HG02642 (cell line): ENCODE measurements around the gene QSOX2.
"Not testable (repeated sequence)": the region's sequence is repeated elsewhere in the genome, so short reads cannot be mapped to it uniquely, and the experiment has no call there.

Experiments
- ATAC-seq: cut with Tn5 transposase; IDR thresholded peaks from one replicate; pipeline ENCODE4 v1.9.1; 2021; ENCODE audit warnings: mild to moderate bottlenecking; ENCODE audit not compliant: unreplicated experiment, poor library complexity

QSOX2 gene

DNA sequence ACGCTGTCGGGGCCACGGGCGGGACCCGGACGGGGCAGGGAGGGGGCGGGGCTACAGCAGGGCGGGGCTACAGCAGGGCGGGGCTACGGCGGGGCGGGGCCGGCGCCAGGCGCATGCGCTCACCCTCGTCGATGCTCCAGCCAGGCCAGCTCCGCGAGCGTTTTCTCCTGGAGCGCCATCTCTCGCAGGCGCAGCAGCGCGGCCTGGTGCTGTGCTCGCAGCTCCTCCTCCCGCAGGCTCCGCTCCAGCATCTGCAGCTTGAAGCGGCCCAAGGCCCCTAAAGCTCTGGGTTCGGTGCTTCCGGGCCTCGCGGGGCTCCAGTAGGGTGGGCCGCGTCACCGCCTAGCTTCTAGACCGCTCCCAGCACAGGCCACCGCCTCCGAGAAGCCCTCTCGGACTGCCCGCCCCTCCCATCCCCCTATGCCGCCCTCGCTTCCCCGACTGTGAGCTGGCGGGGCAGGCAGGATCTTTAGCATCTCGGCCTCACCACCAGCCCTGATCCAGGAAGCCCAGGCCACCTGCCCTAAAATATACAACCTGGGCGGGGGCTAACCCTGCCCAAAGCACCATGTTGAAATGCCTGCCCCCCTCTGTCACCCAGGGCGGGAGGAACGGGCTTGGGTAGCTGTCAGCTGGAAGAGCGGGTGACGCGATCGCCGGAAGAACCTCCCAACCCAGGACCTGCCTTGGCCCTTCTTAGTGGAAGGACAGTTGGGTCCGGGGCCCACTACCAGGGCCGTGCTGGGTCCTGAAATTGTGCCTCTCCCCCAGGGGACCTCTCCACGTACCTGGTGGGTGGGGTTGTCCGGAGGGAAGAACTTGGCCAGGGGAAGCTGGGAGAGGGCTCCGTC is 21.9 kb upstream of the QSOX2 start:
- peak; percentile 76 for ATAC-seq

DNA sequence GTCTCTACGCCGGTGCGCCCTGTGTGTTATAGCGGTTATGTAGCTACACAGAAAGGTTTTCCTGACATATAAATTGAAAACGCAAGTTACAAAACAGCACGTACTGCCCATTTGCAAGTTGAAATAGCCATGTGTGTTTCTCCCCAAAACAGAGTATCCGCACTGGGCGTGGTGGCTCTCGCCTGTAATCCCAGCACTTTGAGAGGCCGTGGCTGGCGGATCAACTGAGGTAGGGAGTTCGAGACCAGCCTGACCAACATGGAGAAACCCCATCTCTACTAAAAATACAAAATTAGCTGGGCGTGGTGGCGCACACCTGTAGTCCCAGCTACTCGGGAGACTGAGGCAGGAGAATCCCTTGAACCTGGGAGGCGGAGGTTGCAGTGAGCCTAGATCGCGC is 21.0 kb upstream of the QSOX2 start:
- not testable (repeated sequence) for ATAC-seq

- ATAC-seq, result no peak
Measured at GRCh38 chr9:136265561-136266355, 20.1 kb upstream of the QSOX2 start.

DNA sequence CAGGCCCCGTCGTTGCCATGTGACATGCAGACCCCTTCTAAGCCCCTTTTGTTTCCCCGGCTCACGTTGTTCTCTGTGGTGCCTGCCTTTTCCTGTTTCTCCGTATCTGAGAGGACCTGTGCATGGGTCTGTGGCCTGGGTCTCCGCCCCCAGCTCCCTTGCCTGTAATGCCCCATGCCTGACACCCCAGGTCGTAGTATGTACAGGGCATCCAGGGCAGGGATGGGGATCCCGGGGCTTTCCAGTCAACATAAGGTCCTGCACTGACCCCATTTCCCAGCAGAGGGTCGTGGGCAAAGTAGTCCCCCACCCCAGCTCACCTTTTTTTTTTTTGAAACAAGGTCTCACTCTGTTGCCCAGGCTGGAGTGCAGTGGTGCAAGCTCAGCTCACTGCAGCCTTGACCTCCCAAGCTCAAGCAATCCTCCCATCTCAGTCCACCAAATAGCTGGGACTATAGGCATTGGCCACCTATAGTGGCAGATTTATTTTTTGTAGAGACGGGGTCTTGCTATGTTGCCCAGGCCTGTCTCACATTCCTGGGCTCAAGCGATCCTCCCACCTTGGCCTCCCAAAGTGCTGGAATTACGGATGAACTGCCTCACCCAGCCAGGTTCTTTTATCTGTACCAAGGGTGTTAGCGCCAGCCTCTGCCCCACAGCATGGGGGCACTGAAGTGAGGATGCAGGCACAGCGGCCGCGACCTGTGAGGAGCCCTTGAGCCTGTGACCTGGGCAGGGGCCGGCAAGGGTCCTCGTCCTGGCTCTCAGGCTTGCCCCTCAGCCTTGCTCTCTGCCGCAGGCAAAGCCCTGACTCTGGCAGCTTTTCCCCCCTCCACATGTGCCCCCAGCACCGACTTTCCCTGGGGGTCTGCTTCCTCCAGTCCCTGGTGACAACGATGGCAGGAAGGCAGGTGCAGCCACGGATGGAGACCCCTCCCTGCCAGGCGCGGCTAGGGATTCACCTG is 19.1 kb upstream of the QSOX2 start:
- no peak for ATAC-seq

DNA sequence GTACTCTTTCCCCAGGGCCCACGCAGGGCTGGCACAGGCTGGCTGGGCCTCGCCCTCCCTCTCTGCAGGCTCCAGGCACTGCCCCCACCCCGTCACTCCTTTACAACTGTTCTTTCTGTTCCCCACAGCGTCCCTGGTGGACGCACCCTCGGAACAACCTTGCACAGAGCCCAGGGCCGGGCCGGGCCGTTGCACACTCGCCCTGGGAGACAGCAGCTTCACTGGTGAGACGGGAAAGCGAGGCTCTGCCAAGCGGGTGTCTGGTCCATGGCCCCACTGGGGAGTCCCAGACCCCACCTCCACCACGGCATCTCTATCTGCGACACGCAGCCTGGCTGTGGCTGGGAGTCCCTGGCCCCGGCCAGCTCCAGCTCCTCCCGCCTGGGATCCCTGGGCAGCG is 18.4 kb upstream of the QSOX2 start:
- ATAC-seq, result no peak

DNA sequence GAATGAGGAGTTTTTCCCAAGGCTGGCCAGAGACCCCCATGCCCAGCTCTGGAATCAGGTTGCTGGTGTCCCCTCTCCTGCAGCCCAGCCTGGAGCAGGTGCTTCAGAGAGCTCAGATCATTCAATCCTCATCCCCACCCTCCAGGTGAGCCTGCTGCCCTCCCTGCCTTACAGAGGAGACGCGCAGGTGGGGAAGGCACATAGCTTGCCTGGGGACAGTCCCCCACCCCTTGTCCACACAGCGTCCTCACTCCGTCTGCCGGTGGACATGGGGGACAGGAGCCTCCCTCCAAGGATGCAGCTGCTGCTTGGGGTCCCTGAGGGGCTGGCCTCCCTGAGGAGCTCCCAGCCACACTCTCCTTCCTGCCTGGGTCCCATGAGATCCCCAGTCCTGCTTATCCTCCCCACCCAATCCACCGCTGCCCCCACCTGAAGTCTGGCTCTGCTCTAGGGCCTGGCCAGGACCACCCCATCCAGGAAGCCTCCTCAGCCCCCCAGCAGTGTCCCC is 17.1 kb upstream of the QSOX2 start:
- no peak for ATAC-seq

DNA sequence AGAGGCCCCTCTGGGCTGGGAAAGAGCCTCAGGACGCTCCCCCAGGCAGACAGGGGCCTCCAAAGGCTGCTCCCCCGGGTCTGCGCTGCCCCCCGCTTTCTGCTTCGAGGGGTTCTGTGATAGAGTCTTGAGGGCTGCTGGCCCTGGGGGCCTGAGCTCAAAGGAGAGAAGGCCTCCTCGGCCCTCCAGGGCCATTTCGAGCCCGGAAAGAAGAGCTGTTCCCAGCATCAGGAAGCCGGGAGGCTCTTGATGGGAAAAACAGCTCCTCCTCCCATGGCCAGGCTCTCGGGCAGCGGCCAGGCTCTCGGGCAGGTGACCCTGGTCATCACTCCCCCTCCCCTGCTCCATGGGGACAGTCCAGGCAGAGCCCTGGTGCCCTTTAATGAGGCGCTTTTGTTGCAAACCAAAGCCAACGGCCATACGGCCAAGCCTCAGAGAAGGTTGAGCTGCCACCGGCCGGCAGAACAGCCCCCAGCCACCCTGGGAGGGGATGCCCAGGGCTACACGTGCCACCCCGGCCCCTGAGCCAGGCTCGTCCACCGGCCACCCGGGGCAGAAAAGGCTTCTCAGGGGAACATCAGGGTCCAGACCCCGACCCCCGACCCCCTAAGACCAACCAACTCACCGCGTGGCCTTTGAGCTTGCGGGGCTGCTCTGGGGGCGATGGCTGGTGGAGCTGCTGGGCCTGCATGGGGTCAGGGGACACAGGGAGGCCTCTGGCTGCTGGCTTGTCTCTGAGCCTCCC is 16.2 kb upstream of the QSOX2 start:
- ATAC-seq, result no peak

GRCh38 chr9:136260936-136261472 is 15.4 kb upstream of the QSOX2 start:
- ATAC-seq, result no peak

DNA sequence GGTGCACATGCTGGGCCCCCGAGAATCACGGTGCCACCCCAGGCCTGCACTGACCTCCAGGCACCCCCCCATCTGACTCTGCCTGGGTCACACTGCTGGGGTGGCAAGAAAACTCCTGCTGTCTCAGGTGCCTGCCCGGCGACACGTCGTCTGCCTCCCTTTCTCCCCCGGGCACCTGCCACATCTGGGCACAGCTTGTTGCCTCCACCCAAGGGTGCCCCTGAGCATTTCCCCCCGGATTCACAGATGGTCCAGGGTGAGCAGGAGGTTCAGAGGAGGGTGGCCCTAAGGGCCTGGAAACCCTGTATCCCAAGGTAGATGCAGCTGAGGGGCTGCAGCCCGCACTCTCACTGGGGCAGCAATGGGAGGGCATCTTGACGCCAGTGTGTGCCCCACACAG is 14.9 kb upstream of the QSOX2 start:
- ATAC-seq, result no peak

GRCh38 chr9:136259836-136260235 is 14.2 kb upstream of the QSOX2 start:
- ATAC-seq, result no peak

DNA sequence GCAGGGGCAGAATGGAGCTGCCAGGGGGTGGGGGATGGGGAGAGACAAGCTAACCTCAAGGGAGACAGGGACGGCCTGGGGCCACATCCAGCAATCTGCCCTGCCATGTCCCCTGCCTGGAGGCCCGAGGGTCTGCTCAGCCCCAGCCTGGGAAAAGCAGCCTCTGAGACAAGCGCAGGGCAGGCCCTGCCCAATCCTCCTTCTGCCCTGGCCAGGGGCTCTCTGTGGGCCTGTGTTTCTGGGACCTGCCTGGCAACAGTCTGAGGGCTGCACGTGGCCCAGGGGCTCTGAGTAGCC is 13.9 kb upstream of the QSOX2 start:
- no peak for ATAC-seq

GRCh38 chr9:136258786-136259516 is 13.3 kb upstream of the QSOX2 start:
- no peak for ATAC-seq

DNA sequence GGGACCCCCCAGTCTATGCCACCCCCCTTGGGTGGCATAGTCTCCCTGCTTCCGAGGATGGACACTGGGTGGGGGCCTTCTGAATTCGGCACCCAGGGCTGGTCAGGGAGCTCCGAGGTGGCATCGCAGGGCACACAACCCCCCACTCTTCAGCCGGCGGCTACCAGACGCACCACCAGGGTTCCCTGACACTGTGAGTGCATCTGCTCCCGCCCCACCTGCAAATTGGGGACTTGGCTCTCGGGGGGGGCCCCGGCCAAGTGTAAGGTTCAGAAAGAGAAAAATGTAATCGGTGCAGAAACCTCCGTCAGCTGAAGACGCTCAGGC is 12.7 kb upstream of the QSOX2 start:
- ATAC-seq, result no peak

GRCh38 chr9:136257381-136258298 is 12.0 kb upstream of the QSOX2 start:
- ATAC-seq, result no peak

DNA sequence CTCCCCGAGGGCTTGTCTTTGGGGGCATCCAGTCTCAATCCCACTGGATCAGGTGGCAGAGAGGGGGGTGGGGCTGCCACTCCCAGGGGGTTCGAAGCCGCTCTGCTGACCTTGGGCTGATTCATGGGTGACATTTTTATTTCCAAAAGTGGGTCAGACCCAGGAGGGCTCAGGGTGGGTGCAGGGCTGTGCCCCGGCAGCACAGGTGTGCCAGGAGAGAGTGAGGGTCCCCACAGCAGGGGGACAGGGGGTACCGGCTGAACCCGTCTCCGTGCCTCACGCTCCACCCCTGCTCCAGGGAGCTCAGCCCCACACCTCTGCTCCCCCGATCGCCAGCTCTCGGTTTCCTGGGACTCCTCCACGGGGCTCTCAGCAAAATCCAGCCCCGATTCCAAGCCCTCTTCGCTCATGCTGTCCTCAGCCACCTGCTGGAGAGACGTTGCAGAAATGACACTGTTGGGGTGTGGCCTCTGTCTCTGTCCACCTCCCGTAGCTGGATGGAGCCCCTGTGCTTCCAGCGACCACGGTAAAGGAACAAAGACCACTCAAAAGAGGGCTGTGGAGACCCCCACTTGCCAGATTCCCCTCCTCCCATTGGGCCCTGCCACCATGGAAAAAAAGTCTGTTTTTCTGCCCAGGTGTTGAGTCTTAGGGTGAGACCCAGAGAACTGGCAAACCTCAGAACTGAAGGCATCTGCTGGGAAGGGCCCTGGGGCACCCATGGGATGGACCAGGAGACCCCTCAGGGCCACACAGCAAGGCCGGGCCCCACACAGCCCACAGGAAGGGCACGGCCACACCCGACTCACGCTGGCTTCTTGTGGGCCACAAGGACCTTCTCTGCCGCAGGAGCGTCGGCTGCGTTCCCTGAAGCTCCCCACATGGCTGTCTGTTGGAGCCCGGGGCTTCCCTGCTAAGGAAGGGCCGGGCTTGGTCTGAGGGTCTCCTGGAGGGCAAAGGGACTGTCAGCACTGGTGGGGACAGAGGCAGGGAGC is 10.6 kb upstream of the QSOX2 start:
- ATAC-seq, result no peak

DNA sequence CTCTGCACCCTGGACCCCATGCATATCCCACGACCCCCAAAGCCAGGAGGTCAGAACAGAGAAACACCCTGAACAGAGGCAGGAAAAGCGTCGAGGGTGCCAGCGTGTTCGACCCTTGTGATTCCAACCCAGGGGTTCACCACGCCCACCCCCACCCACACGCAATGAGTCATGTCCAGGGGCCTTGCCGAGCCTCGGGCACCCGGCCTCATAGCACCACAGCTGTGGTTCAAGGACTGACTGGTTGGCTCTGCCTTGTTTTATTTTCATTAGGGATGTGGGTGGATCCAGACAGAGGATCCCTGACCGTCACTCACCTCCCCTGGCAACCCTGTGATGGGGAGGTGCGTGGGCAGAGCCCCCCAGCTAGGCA is 9.5 kb upstream of the QSOX2 start:
- ATAC-seq, result no peak
